ENCODE measurements around the gene VIPR2. TPM values are rescaled to one million over a fixed set of nuclear protein-coding genes. Genes with fewer than 3 reads are reported as not detected.
"Not testable (repeated sequence)": the region's sequence is repeated elsewhere in the genome, so short reads cannot be mapped to it uniquely, and the experiment has no call there.

VIPR2 gene
- total RNA-seq, 1 donor from 2014 or later, result 0.41 TPM

- FAIRE-seq, result no peak
These were observed 36.2 kb downstream of the VIPR2 start for GRCh38 chr7:159108491-159108890.

GRCh38 chr7:159107161-159107892, 37.3 kb downstream of the VIPR2 start:
- FAIRE-seq (no peak), DNase-seq (ENCODE audit: low spot score in 2 of 2) (no peak)

More at GRCh38 chr7:159108491-159108890, 36.2 kb downstream of the VIPR2 start:
- no peak for DNase-seq (ENCODE audit: low spot score in 2 of 2)

GRCh38 chr7:159105832-159106811, 38.5 kb downstream of the VIPR2 start:
- FAIRE-seq, result no peak
- DNase-seq (ENCODE audit: low spot score in 2 of 2), result no peak

GRCh38 chr7:159105066-159105780, 39.4 kb downstream of the VIPR2 start:
- FAIRE-seq, result no peak
- no peak for DNase-seq (ENCODE audit: low spot score in 2 of 2)

GRCh38 chr7:159104188-159104920, 40.3 kb downstream of the VIPR2 start:
- FAIRE-seq (no peak), DNase-seq (ENCODE audit: low spot score in 2 of 2) (no peak)

GRCh38 chr7:159103382-159104187, 41.1 kb downstream of the VIPR2 start:
- no peak for DNase-seq (ENCODE audit: low spot score in 2 of 2)
- FAIRE-seq, result no peak

- no peak for FAIRE-seq
- no peak for DNase-seq (ENCODE audit: low spot score in 2 of 2)
These were observed 41.8 kb downstream of the VIPR2 start for GRCh38 chr7:159102681-159103381.

GRCh38 chr7:159101661-159102091, 43.0 kb downstream of the VIPR2 start:
- not testable (repeated sequence) for FAIRE-seq; DNase-seq (ENCODE audit: low spot score in 2 of 2)

GRCh38 chr7:159101083-159101395, 43.6 kb downstream of the VIPR2 start:
- FAIRE-seq; DNase-seq (ENCODE audit: low spot score in 2 of 2): not testable (repeated sequence)

- FAIRE-seq; DNase-seq (ENCODE audit: low spot score in 2 of 2): not testable (repeated sequence)
These were observed 44.2 kb downstream of the VIPR2 start for GRCh38 chr7:159100281-159101082.

GRCh38 chr7:159099711-159100231, 44.9 kb downstream of the VIPR2 start:
- FAIRE-seq (no peak), DNase-seq (ENCODE audit: low spot score in 2 of 2) (no peak)

GRCh38 chr7:159098811-159099655, 45.6 kb downstream of the VIPR2 start:
- no peak for FAIRE-seq
- no peak for DNase-seq (ENCODE audit: low spot score in 2 of 2)

GRCh38 chr7:159098424-159098786, 46.3 kb downstream of the VIPR2 start:
- DNase-seq (ENCODE audit: low spot score in 2 of 2), result no peak
- FAIRE-seq, result no peak

- peak in 1 of 2 donors; percentile 31 for DNase-seq (ENCODE audit: low spot score in 2 of 2)
- FAIRE-seq, result no peak
These were observed 46.8 kb downstream of the VIPR2 start for GRCh38 chr7:159097661-159098423.

GRCh38 chr7:159096736-159097581, 47.7 kb downstream of the VIPR2 start:
- no peak for FAIRE-seq
- no peak for DNase-seq (ENCODE audit: low spot score in 2 of 2)

Data from frontal cortex (tissue), 4 donors.